Activated T-cell treated with anti-CD3 and anti-CD28 coated beads, Interleukin-2, amount 50 U/mL, for 24 hours (primary cell): ENCODE measurements around the gene BIN1.
A peak's percentile ranks its signal among the peaks of the same experiment; 100 is the strongest.

ENCODE experiments used
- DNase-seq: peaks from one replicate; pipeline ENCODE4 v3.0.0-alpha.2; 2020
- H3K27ac Mint-ChIP-seq: 2 replicates; pipeline ENCODE4 v1.8.0; 2020; ENCODE audit warnings: mild to moderate bottlenecking, mixed read lengths
- H3K27me3 Mint-ChIP-seq: 2 replicates; pipeline ENCODE4 v1.8.0; 2020; ENCODE audit warnings: mixed read lengths
- H3K36me3 Mint-ChIP-seq: 2 replicates; pipeline ENCODE4 v1.8.0; 2020; ENCODE audit warnings: low read depth, mixed read lengths
- H3K4me1 Mint-ChIP-seq: 2 replicates; pipeline ENCODE4 v1.8.0; 2020; ENCODE audit warnings: low read depth, mixed read lengths
- H3K4me3 Mint-ChIP-seq: 2 replicates; pipeline ENCODE4 v1.8.0; 2020; ENCODE audit warnings: mild to moderate bottlenecking, moderate library complexity, mixed read lengths
- H3K9me3 Mint-ChIP-seq: 2 replicates; pipeline ENCODE4 v1.8.0; 2020; ENCODE audit warnings: mixed read lengths

Gene BIN1

DNA sequence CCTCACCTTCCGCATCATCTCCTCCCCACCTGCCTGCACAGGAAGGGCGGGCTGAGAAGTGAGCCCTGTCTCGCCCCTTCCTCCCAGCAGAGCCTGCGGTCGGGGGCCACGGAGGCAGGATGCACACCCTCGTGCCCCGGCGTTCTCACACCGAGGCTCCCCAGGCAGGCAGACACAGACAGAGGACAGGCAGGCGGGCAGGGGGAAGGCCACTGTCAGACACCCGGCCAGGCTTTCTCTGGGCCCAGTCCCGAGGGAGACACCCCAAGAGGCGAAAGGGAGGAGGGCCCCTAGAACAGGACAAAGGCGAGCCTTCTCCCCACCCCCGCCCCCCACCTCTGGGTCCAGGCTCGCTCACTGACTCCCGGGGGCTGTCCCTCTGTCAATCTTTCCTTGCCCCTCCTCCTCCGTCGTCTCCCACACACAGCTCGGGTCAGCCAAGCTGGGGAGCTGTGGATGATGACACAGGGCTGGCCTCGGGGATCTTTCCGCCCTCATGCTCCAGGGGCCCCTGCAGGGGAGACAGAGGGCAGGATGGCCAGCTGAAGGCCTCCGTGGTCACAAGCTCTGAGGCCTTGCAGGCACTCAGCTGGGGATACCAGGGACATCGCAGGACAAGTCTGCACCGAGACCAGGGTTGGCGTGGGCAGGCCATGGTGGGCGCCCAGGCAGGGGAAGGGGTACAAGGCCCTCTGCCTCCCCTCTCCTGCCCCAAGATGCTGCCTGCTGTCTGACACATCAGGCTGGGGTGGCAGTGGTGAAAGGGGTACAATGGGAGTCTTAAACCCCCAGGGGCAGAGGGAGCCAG, 24.9 kb downstream of the BIN1 start:
- H3K36me3 Mint-ChIP-seq, result peaks cover 11% of the 10 kb centered on the region
- H3K9me3 Mint-ChIP-seq, result no peaks in the 10 kb centered on the region
- DNase-seq, result peak; percentile 83
- no peaks in the 10 kb centered on the region for H3K27me3 Mint-ChIP-seq
- H3K4me3 Mint-ChIP-seq, result peak overlapping the region; percentile 86
- peak overlapping the region; percentile 97 for H3K27ac Mint-ChIP-seq
- peaks cover 85% of the 10 kb centered on the region for H3K4me1 Mint-ChIP-seq

DNA sequence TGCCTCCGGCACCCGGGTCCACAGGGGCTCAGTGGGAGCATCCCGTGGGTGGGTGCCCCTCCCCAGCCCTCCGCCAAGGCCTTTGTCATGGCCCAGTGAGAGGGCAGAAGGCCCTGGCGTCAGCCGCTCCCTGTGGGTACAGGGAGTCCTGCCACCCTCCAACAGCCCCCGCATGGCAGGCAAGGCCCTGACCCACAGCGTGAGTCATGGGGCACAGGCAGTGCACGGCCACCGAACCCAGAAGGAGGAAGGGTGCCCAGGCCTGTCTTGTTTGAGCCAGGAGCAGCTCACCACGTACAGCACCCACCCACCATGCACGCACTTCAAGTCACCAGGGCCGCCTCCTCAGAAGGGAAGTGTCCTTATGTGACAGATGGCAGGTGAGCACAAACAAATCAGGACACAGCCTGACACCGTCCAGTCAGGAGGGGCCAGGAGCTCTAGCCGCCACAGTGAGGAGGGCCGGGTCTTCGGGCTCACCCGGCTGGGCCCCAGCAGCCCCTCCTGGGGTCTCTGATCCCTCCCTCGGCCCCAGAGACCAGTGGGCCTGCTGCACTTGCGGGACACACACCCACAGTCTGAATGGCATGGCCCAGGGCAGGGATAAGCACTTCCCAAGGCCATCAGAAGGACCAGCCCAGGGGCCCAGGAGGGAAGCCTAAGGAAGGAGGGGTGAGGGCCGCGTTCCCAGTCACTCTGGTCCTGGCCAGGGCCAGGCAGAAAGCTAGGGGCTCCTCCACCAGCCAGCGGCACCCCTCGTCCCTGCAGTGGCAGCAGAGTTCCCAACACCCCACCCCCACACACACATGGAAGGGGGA, 25.8 kb downstream of the BIN1 start:
- H3K4me3 Mint-ChIP-seq, result peak overlapping the region; percentile 86
- peak; percentile 78 for DNase-seq
- no peaks in the 10 kb centered on the region for H3K9me3 Mint-ChIP-seq
- H3K36me3 Mint-ChIP-seq, result peaks cover 15% of the 10 kb centered on the region
- H3K27ac Mint-ChIP-seq, result peak overlapping the region; percentile 97
- no peaks in the 10 kb centered on the region for H3K27me3 Mint-ChIP-seq
- peaks cover 88% of the 10 kb centered on the region for H3K4me1 Mint-ChIP-seq

DNA sequence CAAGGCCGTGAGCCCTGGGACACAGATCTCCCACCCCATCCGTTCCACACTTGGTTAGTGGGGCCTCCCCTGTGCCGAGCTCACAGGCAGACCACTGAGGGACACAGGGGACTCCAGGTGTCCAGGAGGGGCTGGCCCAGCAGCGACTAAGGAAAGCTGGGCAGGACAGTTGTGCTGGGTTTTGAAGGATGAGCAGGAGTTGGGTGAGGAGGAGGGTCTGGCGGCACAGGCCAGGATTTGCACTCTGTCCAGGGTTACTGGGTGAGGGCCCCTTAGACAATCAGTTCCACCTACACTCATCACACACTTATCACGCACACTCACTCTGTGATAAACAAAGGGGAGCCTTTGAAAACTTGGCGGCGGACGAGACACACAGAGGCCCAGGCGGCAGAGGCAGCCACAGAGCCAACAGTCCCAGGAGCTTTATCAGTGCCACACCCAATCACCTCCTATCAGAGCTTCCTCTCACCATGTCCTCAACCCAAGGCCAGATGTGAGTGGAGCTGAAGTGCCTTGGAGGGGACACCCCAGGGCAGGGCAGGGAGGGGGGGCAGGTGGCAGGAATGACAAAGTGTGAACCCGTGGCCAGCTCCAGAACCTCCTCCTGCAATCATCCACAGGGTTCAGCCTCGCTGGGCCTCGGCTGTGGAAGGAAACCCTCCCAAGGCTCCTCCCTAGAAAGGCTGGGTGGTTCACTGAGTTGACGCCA, 26.6 kb downstream of the BIN1 start:
- Mint-ChIP-seq H3K27ac (peak overlapping the region; percentile 97), H3K9me3 (no peaks in the 10 kb centered on the region), H3K36me3 (peaks cover 17% of the 10 kb centered on the region), H3K4me3 (peak overlapping the region; percentile 86), H3K4me1 (peaks cover 85% of the 10 kb centered on the region), H3K27me3 (no peaks in the 10 kb centered on the region)
- peak; percentile 74 for DNase-seq

DNA sequence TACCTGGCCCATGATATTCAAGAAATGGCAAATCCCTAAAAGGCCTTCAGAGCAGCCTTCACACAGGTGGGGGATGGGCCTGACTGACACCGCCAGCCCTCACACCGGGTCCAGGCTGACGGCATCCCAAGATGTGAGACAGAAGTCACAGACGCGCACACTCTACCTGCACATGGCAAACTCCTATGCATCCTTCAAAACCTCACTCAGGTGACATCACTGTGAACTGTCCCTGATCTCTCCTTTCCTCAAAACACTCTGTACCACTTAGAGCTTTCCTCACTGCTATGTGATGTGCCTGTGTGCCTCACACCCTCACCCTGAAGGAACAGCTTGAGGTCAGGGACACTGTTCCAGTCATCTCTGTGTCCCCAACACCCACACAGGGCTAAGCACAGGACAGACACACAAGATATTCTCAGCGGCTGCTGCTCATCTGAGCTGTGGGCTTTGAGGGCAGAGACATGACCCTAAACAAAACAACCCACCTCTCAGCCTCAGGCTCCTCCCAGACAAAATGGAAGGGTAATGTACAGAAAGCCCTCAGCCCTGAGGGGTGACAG, 27.5 kb downstream of the BIN1 start:
- H3K9me3 Mint-ChIP-seq, result no peaks in the 10 kb centered on the region
- no peaks in the 10 kb centered on the region for H3K27me3 Mint-ChIP-seq
- DNase-seq, result peak; percentile 41
- peaks cover 22% of the 10 kb centered on the region for H3K36me3 Mint-ChIP-seq
- peak overlapping the region; percentile 86 for H3K4me3 Mint-ChIP-seq
- peak overlapping the region; percentile 97 for H3K27ac Mint-ChIP-seq
- H3K4me1 Mint-ChIP-seq, result peaks cover 81% of the 10 kb centered on the region

DNA sequence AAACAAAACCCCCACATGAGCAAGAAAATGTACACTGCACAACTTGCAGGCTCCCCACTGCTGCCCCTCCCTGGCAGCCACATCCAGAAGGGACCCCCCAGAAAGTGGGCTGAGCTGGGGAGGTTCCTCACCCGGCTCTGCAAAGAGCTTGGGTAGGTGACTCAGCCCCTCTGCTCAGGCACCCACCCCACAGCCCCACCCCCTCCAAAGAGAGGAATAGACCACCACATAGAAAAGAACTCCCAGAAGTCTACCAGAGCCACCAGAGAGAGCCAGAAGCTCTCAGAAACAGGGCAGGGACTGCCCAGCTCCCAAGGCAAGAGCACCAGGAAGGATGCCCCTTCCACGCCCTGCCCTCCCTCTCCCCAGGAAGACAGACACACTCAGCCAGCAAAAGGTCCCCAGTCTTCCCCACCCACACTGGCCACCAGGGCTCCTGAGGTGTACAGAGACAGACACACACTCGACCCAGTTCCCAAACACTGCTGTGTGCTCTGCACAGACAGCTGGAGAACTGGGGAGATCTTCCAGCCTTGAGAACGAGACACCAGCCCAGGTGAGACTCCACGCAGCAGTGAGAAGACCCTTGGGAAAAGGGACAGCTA, 28.2 kb downstream of the BIN1 start:
- DNase-seq, result no peak
- H3K9me3 Mint-ChIP-seq, result no peaks in the 10 kb centered on the region
- no peaks in the 10 kb centered on the region for H3K27me3 Mint-ChIP-seq
- H3K4me3 Mint-ChIP-seq, result peak overlapping the region; percentile 86
- peaks cover 79% of the 10 kb centered on the region for H3K4me1 Mint-ChIP-seq
- H3K36me3 Mint-ChIP-seq, result peaks cover 27% of the 10 kb centered on the region
- H3K27ac Mint-ChIP-seq, result peak overlapping the region; percentile 97

DNA sequence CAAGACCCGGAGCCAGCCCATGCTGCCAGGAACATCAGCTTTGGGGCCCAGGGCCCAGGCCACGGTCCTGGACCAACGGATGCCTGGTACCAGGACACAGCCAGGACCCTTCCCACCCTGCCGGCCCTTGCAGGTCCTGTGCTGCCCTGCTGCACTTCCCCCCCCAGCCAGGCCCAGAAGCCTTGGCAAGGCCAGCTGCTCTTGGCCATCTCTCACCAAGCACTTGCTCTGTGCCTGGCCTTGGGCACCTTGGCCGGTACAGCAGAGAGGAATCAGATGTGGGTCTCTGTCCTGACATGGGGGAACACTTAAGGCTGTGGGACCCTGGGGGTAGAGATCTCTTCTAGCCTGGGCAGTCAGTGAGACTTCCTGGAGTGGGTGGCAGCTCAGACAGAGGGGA, 28.9 kb downstream of the BIN1 start:
- no peaks in the 10 kb centered on the region for H3K9me3 Mint-ChIP-seq
- H3K4me1 Mint-ChIP-seq, result peaks cover 72% of the 10 kb centered on the region
- no peak overlapping the region for H3K4me3 Mint-ChIP-seq
- peaks cover 31% of the 10 kb centered on the region for H3K36me3 Mint-ChIP-seq
- H3K27me3 Mint-ChIP-seq, result no peaks in the 10 kb centered on the region
- DNase-seq, result no peak
- peak overlapping the region; percentile 97 for H3K27ac Mint-ChIP-seq

DNA sequence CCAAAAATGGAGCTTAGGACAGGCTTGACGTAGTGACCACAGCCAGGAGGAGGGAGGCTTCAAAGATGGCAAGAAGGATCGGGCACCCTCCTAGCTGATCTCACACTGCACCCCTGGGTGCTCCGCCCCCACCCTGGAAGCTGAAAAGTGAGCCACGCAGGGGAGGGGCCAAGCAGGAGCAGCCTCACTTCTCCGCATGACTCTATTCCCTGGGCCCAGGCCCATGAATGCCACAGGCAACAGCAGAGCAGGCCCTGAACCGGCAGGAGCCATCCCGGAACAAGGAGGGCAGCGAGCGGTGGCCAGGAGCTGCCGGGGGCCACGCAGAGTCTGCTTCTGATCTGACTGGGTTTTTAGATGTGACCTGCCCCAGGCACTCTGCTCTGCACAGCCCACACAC, 30.0 kb downstream of the BIN1 start:
- no peaks in the 10 kb centered on the region for H3K9me3 Mint-ChIP-seq
- H3K4me3 Mint-ChIP-seq, result no peak overlapping the region
- peaks cover 66% of the 10 kb centered on the region for H3K4me1 Mint-ChIP-seq
- no peak for DNase-seq
- H3K27me3 Mint-ChIP-seq, result no peaks in the 10 kb centered on the region
- peaks cover 41% of the 10 kb centered on the region for H3K36me3 Mint-ChIP-seq
- H3K27ac Mint-ChIP-seq, result peak overlapping the region; percentile 84

DNA sequence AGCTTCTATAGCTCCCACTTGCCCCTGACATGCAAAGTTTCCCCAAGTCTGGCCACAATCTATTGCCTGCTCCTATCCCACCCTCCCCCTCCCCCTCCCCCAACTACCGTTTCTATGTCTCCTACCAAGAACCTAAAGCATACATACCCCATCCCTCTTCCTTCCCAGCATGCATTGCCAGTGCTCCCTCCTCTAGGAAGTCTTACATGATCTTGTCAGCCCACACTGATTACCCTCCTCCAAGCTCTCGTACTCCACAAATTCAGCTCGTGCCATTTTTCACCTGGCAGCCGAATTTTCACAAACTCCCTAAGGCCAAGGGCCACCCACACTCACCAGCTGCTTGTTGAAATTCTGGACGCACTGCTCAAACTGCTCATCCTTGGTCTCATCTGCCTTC, 30.7 kb downstream of the BIN1 start:
- Mint-ChIP-seq H3K4me3 (no peak overlapping the region), H3K27me3 (no peaks in the 10 kb centered on the region), H3K9me3 (no peaks in the 10 kb centered on the region), H3K4me1 (peaks cover 63% of the 10 kb centered on the region), H3K27ac (peak overlapping the region; percentile 82), H3K36me3 (peaks cover 41% of the 10 kb centered on the region)
- DNase-seq, result no peak

DNA sequence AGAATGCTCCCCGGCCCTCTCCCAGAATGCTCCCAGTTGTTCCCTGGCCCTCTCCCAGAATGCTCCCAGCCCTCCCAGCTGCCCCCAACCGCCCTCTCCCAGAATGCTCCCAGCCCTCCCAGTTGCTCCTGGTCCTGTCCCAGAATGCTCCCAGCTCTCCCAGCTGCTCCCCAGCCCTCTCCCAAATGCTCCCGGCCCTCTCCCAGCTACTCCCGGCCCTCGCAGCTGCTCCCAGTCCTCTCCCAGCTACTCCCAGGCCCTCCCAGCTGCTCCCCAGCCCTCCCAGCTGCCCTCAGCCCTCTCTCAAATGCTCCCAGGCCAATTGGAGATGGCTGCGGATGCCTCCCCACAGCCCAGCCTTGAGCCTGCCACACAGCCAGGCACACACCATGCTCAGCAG, 31.1 kb downstream of the BIN1 start:
- peak overlapping the region; percentile 82 for H3K27ac Mint-ChIP-seq
- H3K36me3 Mint-ChIP-seq, result peaks cover 42% of the 10 kb centered on the region
- H3K4me1 Mint-ChIP-seq, result peaks cover 66% of the 10 kb centered on the region
- no peaks in the 10 kb centered on the region for H3K9me3 Mint-ChIP-seq
- H3K27me3 Mint-ChIP-seq, result no peaks in the 10 kb centered on the region
- no peak overlapping the region for H3K4me3 Mint-ChIP-seq
- DNase-seq, result no peak

DNA sequence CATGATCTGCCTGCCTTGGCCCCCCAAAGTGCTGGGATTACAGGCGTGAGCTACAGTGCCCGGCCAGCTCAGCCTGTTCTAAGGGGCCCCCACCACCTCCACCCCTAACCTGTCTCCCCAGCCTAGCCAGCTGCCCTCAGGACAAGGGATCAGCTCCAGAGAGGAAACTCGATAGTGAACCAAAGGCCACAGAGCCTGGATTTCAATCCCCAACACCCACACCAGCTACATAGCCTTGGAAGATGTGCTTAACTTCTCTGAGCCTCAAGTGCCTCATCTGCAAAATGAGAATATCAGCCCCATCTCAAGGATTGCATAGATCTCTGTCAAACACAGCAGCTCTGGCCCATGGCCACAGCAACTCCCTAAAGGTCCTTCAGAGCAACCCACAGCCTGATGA, 32.0 kb downstream of the BIN1 start:
- no peak for DNase-seq
- peaks cover 66% of the 10 kb centered on the region for H3K4me1 Mint-ChIP-seq
- peak overlapping the region; percentile 74 for H3K27ac Mint-ChIP-seq
- no peaks in the 10 kb centered on the region for H3K27me3 Mint-ChIP-seq
- H3K36me3 Mint-ChIP-seq, result peaks cover 49% of the 10 kb centered on the region
- no peaks in the 10 kb centered on the region for H3K9me3 Mint-ChIP-seq
- H3K4me3 Mint-ChIP-seq, result no peak overlapping the region

DNA sequence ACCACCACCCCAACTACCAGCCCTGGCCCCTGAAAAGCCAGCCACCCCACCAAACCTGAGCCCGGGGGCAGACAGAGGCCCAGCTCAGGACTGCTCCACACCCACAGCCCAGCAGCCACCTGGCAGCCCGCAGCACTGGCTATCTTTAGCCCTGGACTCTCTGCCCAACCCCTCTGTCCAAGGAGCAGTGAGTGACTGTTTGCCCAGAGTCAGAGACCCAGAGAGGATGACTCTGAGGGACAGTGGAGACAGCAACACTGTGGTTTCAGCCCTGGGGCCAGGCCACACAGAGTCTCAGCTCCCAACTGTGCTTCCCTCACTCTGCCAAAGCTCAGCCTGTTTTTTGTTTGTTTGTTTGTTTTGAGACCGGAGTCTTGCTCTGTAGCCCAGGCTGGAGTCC, 32.6 kb downstream of the BIN1 start:
- Mint-ChIP-seq H3K36me3 (peaks cover 54% of the 10 kb centered on the region), H3K4me1 (peaks cover 62% of the 10 kb centered on the region), H3K9me3 (no peaks in the 10 kb centered on the region)

DNA sequence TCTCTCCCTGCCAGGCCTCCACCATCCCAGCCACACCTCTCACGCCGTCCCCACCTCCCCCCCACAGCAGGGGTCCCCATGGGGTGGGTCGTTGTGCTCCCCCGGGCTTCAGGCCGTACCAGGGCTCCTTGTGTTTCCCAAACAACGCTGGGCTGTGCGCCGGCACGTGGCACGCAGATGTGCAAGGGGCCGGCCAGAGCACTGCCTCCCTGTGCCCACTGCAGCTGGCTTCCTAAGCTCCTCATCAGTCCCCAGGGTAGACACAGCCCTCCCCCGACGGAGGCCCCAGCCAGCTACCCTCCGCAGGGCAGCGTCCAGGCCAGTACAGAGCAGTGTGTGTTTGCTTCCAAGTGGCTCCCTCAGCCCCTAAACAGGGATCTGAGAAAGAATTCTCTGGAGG, 34.0 kb downstream of the BIN1 start:
- Mint-ChIP-seq H3K4me1 (peaks cover 55% of the 10 kb centered on the region), H3K4me3 (no peak overlapping the region), H3K36me3 (peaks cover 60% of the 10 kb centered on the region), H3K27me3 (no peaks in the 10 kb centered on the region), H3K27ac (peak overlapping the region; percentile 71), H3K9me3 (no peaks in the 10 kb centered on the region)
- no peak for DNase-seq

More for the DNA sequence above, 32.6 kb downstream of the BIN1 start:
- no peak for DNase-seq
- Mint-ChIP-seq H3K27me3 (no peaks in the 10 kb centered on the region), H3K4me3 (no peak overlapping the region), H3K27ac (peak overlapping the region; percentile 74)

DNA sequence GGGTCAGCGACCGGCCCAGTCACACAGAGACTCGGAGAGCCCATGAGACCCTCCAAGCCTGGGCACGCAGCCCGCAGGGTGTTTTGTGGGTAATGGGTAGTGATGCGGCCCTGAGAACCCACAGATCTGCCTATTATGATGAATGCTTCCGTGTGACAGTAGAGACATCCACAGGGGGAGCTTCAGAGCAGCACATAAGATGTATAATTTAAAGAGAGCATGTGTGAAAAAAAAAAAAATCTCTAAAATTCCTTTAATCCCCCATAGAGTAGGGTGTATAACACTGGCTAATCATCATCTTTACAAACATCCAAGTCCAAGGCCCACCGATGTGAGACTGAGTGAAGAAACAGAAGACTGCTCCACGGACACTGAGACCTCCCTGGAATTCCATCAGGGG, 34.6 kb downstream of the BIN1 start:
- peak overlapping the region; percentile 71 for H3K27ac Mint-ChIP-seq
- H3K4me1 Mint-ChIP-seq, result peaks cover 56% of the 10 kb centered on the region
- no peaks in the 10 kb centered on the region for H3K9me3 Mint-ChIP-seq
- peaks cover 66% of the 10 kb centered on the region for H3K36me3 Mint-ChIP-seq
- H3K4me3 Mint-ChIP-seq, result no peak overlapping the region
- H3K27me3 Mint-ChIP-seq, result no peaks in the 10 kb centered on the region
- no peak for DNase-seq

DNA sequence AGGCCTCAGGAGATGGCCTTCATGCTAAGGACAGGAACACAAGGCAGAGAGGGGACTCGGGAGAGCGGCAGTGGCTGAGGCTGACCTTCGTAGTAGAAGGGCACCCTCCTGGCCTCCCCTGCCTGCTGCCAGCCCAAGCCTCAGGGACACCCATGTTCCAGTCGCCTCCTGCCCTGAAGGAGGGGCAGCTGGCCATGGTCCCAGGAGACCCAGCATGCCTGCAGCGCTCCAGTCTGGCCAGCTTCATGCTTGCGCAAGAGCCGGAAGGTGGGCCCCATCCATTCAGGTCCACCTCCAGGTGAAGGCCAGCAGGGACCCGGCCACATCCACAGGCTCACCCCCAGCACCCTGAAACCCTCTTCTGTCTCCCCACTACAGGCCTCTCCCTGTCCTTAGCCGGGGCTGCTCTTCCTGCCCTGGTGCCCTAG, 35.0 kb downstream of the BIN1 start:
- H3K36me3 Mint-ChIP-seq, result peaks cover 70% of the 10 kb centered on the region
- H3K4me3 Mint-ChIP-seq, result no peak overlapping the region
- H3K4me1 Mint-ChIP-seq, result peaks cover 51% of the 10 kb centered on the region
- peak overlapping the region; percentile 71 for H3K27ac Mint-ChIP-seq
- no peaks in the 10 kb centered on the region for H3K27me3 Mint-ChIP-seq
- no peak for DNase-seq
- H3K9me3 Mint-ChIP-seq, result no peaks in the 10 kb centered on the region
